H1 (cell line): ENCODE results near the gene ARHGAP6. TPM values are rescaled to one million over a fixed set of nuclear protein-coding genes. Genes with fewer than 3 reads are reported as not detected.

Experiments used
- CTCF ChIA-PET: fragments of 300-600 bp; sonication (Branson Sonifier 250); formaldehyde crosslinking; loops from one replicate; lab custom pipeline; 2021; ENCODE audit not compliant: partially characterized antibody; lab: Charles Lee
- POLR2A ChIA-PET: fragments of 300-600 bp; sonication (Branson Sonifier 250); formaldehyde crosslinking; loops from one replicate; lab custom pipeline; 2021; ENCODE audit warnings: inconsistent platforms; ENCODE audit not compliant: partially characterized antibody; lab: Charles Lee
- DNase-seq, 2 experiments: peaks; one replicate each; pipeline versions ENCODE4 v3.0.0 to v3.0.0-alpha.2; 2010 to 2022; ENCODE audit warnings: low spot score in 2 of 2, low read depth in 1 of 2, mixed read lengths in 1 of 2
- FAIRE-seq: peaks from 2 replicates; lab custom pipeline; 2011; peaks lifted over from hg19 to GRCh38; lab: Jason Lieb, UNC
- H2AFZ ChIP-seq: 2 replicates; pipeline ENCODE4 v1.8.1; 2012; ENCODE audit warnings: low read length, inconsistent platforms
- H2AK5ac ChIP-seq: 2 replicates; pipeline ENCODE4 v1.6.1; 2013; ENCODE audit warnings: low read depth, low read length
- H2BK120ac ChIP-seq: replicated peaks from 2 replicates; pipeline ENCODE3; 2013; ENCODE audit warnings: low read depth, low read length, inconsistent platforms
- H2BK12ac ChIP-seq: 2 replicates; pipeline ENCODE4 v1.6.1; 2013; ENCODE audit warnings: low read depth, low read length
- H2BK15ac ChIP-seq: 2 replicates; pipeline ENCODE4 v1.6.1; 2013; ENCODE audit warnings: low read length
- H2BK20ac ChIP-seq: 2 replicates; pipeline ENCODE4 v1.6.1; 2013; ENCODE audit warnings: low read length
- H2BK5ac ChIP-seq: 2 replicates; pipeline ENCODE4 v1.6.1; 2013; ENCODE audit warnings: low read depth, low read length
- H3K14ac ChIP-seq: 2 replicates; pipeline ENCODE4 v1.6.1; 2013; ENCODE audit warnings: inconsistent platforms; ENCODE audit not compliant: insufficient read length
- H3K18ac ChIP-seq: 2 replicates; pipeline ENCODE4 v1.6.1; 2013; ENCODE audit warnings: low read length; ENCODE audit errors: extremely low read depth
- H3K23ac ChIP-seq: 2 replicates; pipeline ENCODE4 v1.6.1; 2013; ENCODE audit warnings: inconsistent platforms; ENCODE audit not compliant: insufficient read length
- H3K23me2 ChIP-seq: 2 replicates; pipeline ENCODE4 v1.6.1; 2013; ENCODE audit warnings: low read depth, low read length
- H3K27ac ChIP-seq: 2 replicates; pipeline ENCODE4 v1.6.1; 2011; ENCODE audit warnings: low read depth, low read length, inconsistent platforms
- H3K27me3 ChIP-seq, 4 experiments: replicated peaks in 1 of 4; 1 replicate in 1 of 4; 2 replicates in 3 of 4; pipeline versions ENCODE4 v1.6.1 to v1.8.1; 2011 to 2013; ENCODE audit warnings: low read length in 3 of 4, mild to moderate bottlenecking in 3 of 4, inconsistent platforms in 2 of 4, mixed read lengths in 2 of 4, moderate library complexity in 1 of 4; ENCODE audit not compliant: control insufficient read depth in 3 of 4, insufficient read depth in 3 of 4; ENCODE audit errors: extremely low read depth in 1 of 4
- H3K36me3 ChIP-seq, 4 experiments: 2 replicates each; pipeline versions ENCODE4 v1.6.1 to v1.8.1; 2011 to 2013; ENCODE audit warnings: mild to moderate bottlenecking in 4 of 4, low read length in 3 of 4, moderate library complexity in 2 of 4, control low read depth in 1 of 4, inconsistent platforms in 1 of 4; ENCODE audit not compliant: insufficient read depth in 4 of 4, control insufficient read depth in 2 of 4
- H3K4ac ChIP-seq: replicated peaks from 2 replicates; pipeline ENCODE3; 2013; ENCODE audit warnings: low read length, low read depth, mixed read lengths, inconsistent platforms; ENCODE audit not compliant: insufficient read length
- H3K4me1 ChIP-seq, 4 experiments: replicated peaks in 1 of 4; 1 replicate in 1 of 4; 2 replicates in 3 of 4; pipeline versions ENCODE4 v1.6.1 to v1.8.1; 2011 to 2013; ENCODE audit warnings: low read length in 3 of 4, inconsistent platforms in 2 of 4, mixed read lengths in 1 of 4; ENCODE audit not compliant: insufficient read depth in 4 of 4, control insufficient read depth in 3 of 4
- H3K4me2 ChIP-seq, 2 experiments: 2 replicates each; pipeline versions ENCODE4 v1.6.1 to v1.8.1; 2011 to 2013; ENCODE audit warnings: low read depth in 2 of 2, low read length in 2 of 2, control low read depth in 1 of 2, inconsistent platforms in 1 of 2, mild to moderate bottlenecking in 1 of 2; ENCODE audit not compliant: insufficient read depth in 1 of 2
- H3K4me3 ChIP-seq, 4 experiments: fragments of 200-600, 300-600 bp in 1 of 4; sonication (generic), shearing (Covaris generic), sonication (Bioruptor Twin) in 1 of 4; 2 replicates each; pipeline versions ENCODE4 v1.5.1 to v1.8.1; 2011 to 2016; ENCODE audit warnings: low read length in 4 of 4, low read depth in 3 of 4, control low read depth in 2 of 4, inconsistent platforms in 2 of 4, mild to moderate bottlenecking in 2 of 4, mixed read lengths in 1 of 4, moderate library complexity in 1 of 4; ENCODE audit not compliant: insufficient read depth in 2 of 4; ENCODE audit errors: extremely low read depth in 1 of 4
- H3K56ac ChIP-seq: replicated peaks from 2 replicates; pipeline ENCODE3; 2013; ENCODE audit warnings: low read depth, mild to moderate bottlenecking, mixed read lengths, low read length, inconsistent platforms; ENCODE audit not compliant: insufficient read length
- H3K79me1 ChIP-seq: 2 replicates; pipeline ENCODE4 v1.6.1; 2013; ENCODE audit warnings: low read depth, low read length, control low read depth
- H3K79me2 ChIP-seq, 2 experiments: 2 replicates each; pipeline versions ENCODE4 v1.6.1 to v1.8.1; 2012 to 2013; ENCODE audit warnings: low read length in 2 of 2, mild to moderate bottlenecking in 2 of 2, inconsistent platforms in 1 of 2; ENCODE audit not compliant: insufficient read depth in 2 of 2, control insufficient read depth in 1 of 2
- H3K9ac ChIP-seq, 4 experiments: replicated peaks in 1 of 4; 1 replicate in 1 of 4; 2 replicates in 3 of 4; pipeline versions ENCODE4 v1.6.1 to v1.8.1; 2011 to 2013; ENCODE audit warnings: low read depth in 3 of 4, low read length in 3 of 4, control low read depth in 2 of 4, mild to moderate bottlenecking in 2 of 4, moderate library complexity in 2 of 4, inconsistent platforms in 1 of 4; ENCODE audit errors: extremely low read depth in 1 of 4
- H3K9me3 ChIP-seq, 2 experiments: 2 replicates each; pipeline versions ENCODE4 v1.6.1 to v1.8.1; 2012 to 2013; ENCODE audit warnings: mild to moderate bottlenecking in 2 of 2, moderate library complexity in 2 of 2, control low read depth in 1 of 2, inconsistent platforms in 1 of 2, low read depth in 1 of 2, low read length in 1 of 2, mixed read lengths in 1 of 2; ENCODE audit not compliant: insufficient read depth in 2 of 2
- H4K20me1 ChIP-seq, 2 experiments: replicated peaks in 1 of 2; 2 replicates each; pipeline versions ENCODE3 to v1.8.1; 2011 to 2013; ENCODE audit warnings: inconsistent platforms in 2 of 2, low read length in 2 of 2, mild to moderate bottlenecking in 1 of 2; ENCODE audit not compliant: insufficient read depth in 2 of 2, control insufficient read depth in 1 of 2
- H4K5ac ChIP-seq: 2 replicates; pipeline ENCODE4 v1.6.1; 2013; ENCODE audit warnings: low read length, low read depth, mixed read lengths, inconsistent platforms; ENCODE audit not compliant: insufficient read length
- H4K8ac ChIP-seq: 2 replicates; pipeline ENCODE4 v1.8.0; 2013; ENCODE audit warnings: mild to moderate bottlenecking, moderate library complexity, low read length, inconsistent platforms; ENCODE audit not compliant: insufficient read depth; ENCODE audit errors: extremely low read depth
- H4K91ac ChIP-seq: replicated peaks from 2 replicates; pipeline ENCODE3; 2013; ENCODE audit warnings: low read length, mixed read lengths, inconsistent platforms; ENCODE audit not compliant: insufficient read length
- BCL11A ChIP-seq, 2 experiments: IDR thresholded peaks; one replicate each; pipeline ENCODE4 v1.6.1; 2011; ENCODE audit warnings: low read depth in 2 of 2, low read length in 2 of 2, mild to moderate bottlenecking in 2 of 2
- CBX8 ChIP-seq: fragments of 300-800, 300-1000 bp; sonication (generic); IDR thresholded peaks from 2 replicates; pipeline ENCODE4 v1.7.1; 2016; ENCODE audit warnings: low read depth, low read length, borderline replicate concordance
- CHD1 ChIP-seq: IDR thresholded peaks from 2 replicates; pipeline ENCODE4 v1.6.1; 2012; ENCODE audit warnings: low read depth, low read length, improper control_type of control experiment
- CTCF ChIP-seq, 3 experiments: IDR thresholded peaks; 1 replicate in 2 of 3; 2 replicates in 1 of 3; pipeline versions ENCODE4 v1.5.1 to v1.6.1; 2011; ENCODE audit warnings: low read length in 3 of 3, mild to moderate bottlenecking in 3 of 3, inconsistent platforms in 2 of 3, low read depth in 1 of 3, moderate library complexity in 1 of 3; ENCODE audit not compliant: insufficient read depth in 1 of 3; ENCODE audit errors: control extremely low read depth in 1 of 3
- RAD21 ChIP-seq, 2 experiments: IDR thresholded peaks in 1 of 2; conservative IDR thresholded peaks in 1 of 2; 2 replicates each; pipeline ENCODE4 v1.6.1; 2011; ENCODE audit warnings: low read depth in 2 of 2, low read length in 2 of 2, improper control_type of control experiment in 1 of 2, inconsistent platforms in 1 of 2, mild to moderate bottlenecking in 1 of 2, moderate library complexity in 1 of 2
- SAP30 ChIP-seq: fragments of 300-600 bp; sonication (generic); IDR thresholded peaks from 2 replicates; pipeline ENCODE4 v1.7.1; 2012; ENCODE audit warnings: low read length, moderate library complexity, mild to moderate bottlenecking, inconsistent platforms; ENCODE audit not compliant: insufficient read depth, insufficient replicate concordance
- SIRT6 ChIP-seq: IDR thresholded peaks from one replicate; pipeline ENCODE4 v1.7.1; 2012; ENCODE audit warnings: low read length, inconsistent platforms
- SP2 ChIP-seq: IDR thresholded peaks from 2 replicates; pipeline ENCODE4 v1.6.1; 2012; ENCODE audit warnings: mild to moderate bottlenecking, low read length, inconsistent platforms
- TEAD4 ChIP-seq: IDR thresholded peaks from 2 replicates; pipeline ENCODE4 v1.6.1; 2012; ENCODE audit warnings: low read depth, low read length, inconsistent platforms, mixed read lengths
- WGBS, 2 experiments: shearing (Covaris generic) in 1 of 2; methylation state at CpG; one replicate each; pipeline versions ENCODE4 v1.1.6 to v1.1.7; 2013 to 2015; ENCODE audit warnings: low lambda C conversion rate in 2 of 2, mixed read lengths in 2 of 2, inconsistent platforms in 1 of 2, low coverage in 1 of 2, missing lambda C conversion rate in 1 of 2; ENCODE audit not compliant: insufficient replicate concordance in 2 of 2, insufficient coverage in 1 of 2, insufficient read length in 1 of 2; ENCODE audit errors: extremely low coverage in 1 of 2, missing lambda C conversion rate in 1 of 2; 5-methylcytosine and 5-hydroxymethylcytosine counted together
- polyA plus RNA-seq, 7 experiments: library from polyadenylated mRNA; depleted of rRNA in 3 of 7; stranded (reverse) in 5 of 7; unstranded in 2 of 7; fragments of >200 nt in 5 of 7; fragments of 200-250 nt in 2 of 7; gene quantifications; 1 replicate in 5 of 7; 2 replicates in 1 of 7; 4 replicates in 1 of 7; pipeline versions ENCODE4 v1.2.1 to v1.2.3, GENCODE V29; 2011 to 2013; ENCODE audit warnings: missing spikeins in 2 of 7, mixed read lengths in 2 of 7
- total RNA-seq: library from RNA; stranded (reverse); fragmentation: NEBNext Ultra II Directional; extraction: Animal tissue kit (Norgen Biotek cat#: 25700); gene quantifications from 2 replicates; pipeline ENCODE4 v1.2.1, GENCODE V29; 2021

Gene ARHGAP6
- total and polyA plus RNA-seq, 2 of the 8 experiments (the other 6 are each of a cell fraction or from before 2014, with no cell fraction given): 0.35 to 0.82 TPM

- Histone ChIP-seq H2AFZ (no peak overlapping the region), H3K9ac (no peak overlapping the region), H2BK20ac (no peak overlapping the region), H3K4me1 (no peaks in the 10 kb centered on the region; a peak in 1 of 7 replicates), H3K4me3 (no peak overlapping the region), H3K18ac (no peak overlapping the region), H3K27me3 (no peaks in the 10 kb centered on the region), H3K9me3 (no peaks in the 10 kb centered on the region), H4K8ac (no peak overlapping the region), H4K91ac (no peak overlapping the region), H3K14ac (no peak overlapping the region), H3K79me2 (no peaks in the 10 kb centered on the region), H3K36me3 (no peaks in the 10 kb centered on the region), H3K79me1 (no peaks in the 10 kb centered on the region), H3K27ac (no peak overlapping the region), H3K56ac (no peak overlapping the region), H4K5ac (no peak overlapping the region), H2AK5ac (no peak overlapping the region), H2BK12ac (no peak overlapping the region), H2BK120ac (no peak overlapping the region), H3K4ac (no peak overlapping the region), H3K4me2 (no peak overlapping the region), H2BK5ac (no peak overlapping the region), H3K23ac (no peak overlapping the region), H3K23me2 (no peaks in the 10 kb centered on the region), H2BK15ac (no peak overlapping the region), H4K20me1 (no peaks in the 10 kb centered on the region)
- no peak for FAIRE-seq
- ChIA-PET POLR2A (no interaction called here), CTCF (no interaction called here)
- DNase-seq: no peak
- 96% methylated on average over 4 of the region's 4 CpGs; no CpG with 5 or more reads in 1 of the 2 experiments for WGBS, 2 experiments
- TF ChIP-seq CBX8 (no peak), CHD1 (no peak), TEAD4 (no peak), SP2 (no peak), SAP30 (no peak), RAD21 (IDR thresholded peaks at IDR 0.05 in 1 of 2, conservative IDR thresholded peaks at IDR 0.05 in 1 of 2; ENCODE audit: low read depth in 2 of 2, low read length in 2 of 2) (no peak), SIRT6 (no peak), BCL11A (IDR thresholded peaks at IDR 0.05; ENCODE audit: low read depth in 2 of 2, low read length in 2 of 2) (no peak), CTCF (IDR thresholded peaks at IDR 0.05; ENCODE audit: control extremely low read depth in 1 of 3, insufficient read depth in 1 of 3, low read depth in 1 of 3, low read length in 3 of 3) (no peak)
These were observed 560.6 kb downstream of the ARHGAP6 start for GRCh38 chrX:11105080-11105479.
